ENCODE measurements around the gene CERS2. TPM values are rescaled to one million over a fixed set of nuclear protein-coding genes. Genes with fewer than 3 reads are reported as not detected.
A peak's percentile ranks its signal among the peaks of the same experiment; 100 is the strongest.

Gene CERS2
- total RNA-seq, 1 experiment from 2014 or later: 113 TPM

- Histone ChIP-seq H3K36me3 (ENCODE audit: low read depth) (no peaks in the 10 kb centered on the region), H3K27me3 (ENCODE audit: insufficient read depth, low read depth) (no peaks in the 10 kb centered on the region), H3K79me2 (ENCODE audit: low read depth) (peaks cover 19% of the 10 kb centered on the region; the same call in 1 of the 2 replicates), H3K9me3 (ENCODE audit: insufficient read depth, low read depth) (no peaks in the 10 kb centered on the region), H3K4me1 (replicated peaks; ENCODE audit: insufficient read depth) (peaks cover 88% of the 10 kb centered on the region), H3K27ac (peak within 1 kb of the TSS; percentile 77), H2AFZ (peak within 1 kb of the TSS; percentile 78), H3K9me2 (ENCODE audit: insufficient read depth) (no peaks in the 10 kb centered on the region), H4K20me1 (ENCODE audit: insufficient read depth) (no peaks in the 10 kb centered on the region), H3F3A (ENCODE audit: insufficient read depth, low read depth) (peaks cover 55% of the 10 kb centered on the region), H3K4me3 (peak within 1 kb of the TSS; percentile 40; the same call in 1 of the 2 replicates), H3K4me2 (peak within 1 kb of the TSS; percentile 78)
- ChIA-PET CTCF (interaction anchor here (0.6 to 2.3 kb wide), 6 partner anchors 13 to 422 kb away, joined by 3 to 15 read pairs (median 5); partner anchors contain the start of gene MINDY1), POLR2A (ENCODE audit: unreplicated experiment) (interaction anchor here (0.6 to 1.7 kb wide), 8 partner anchors 24 to 751 kb away, joined by 3 to 22 read pairs (median 4); partner anchors contain the start of gene MINDY1)
- intact Hi-C loops (cut with micrococcal nuclease; ENCODE audit: unreplicated experiment): loop anchor here (1.0 kb wide), 1 partner anchor 11 kb away; no protein-coding TSS in a partner anchor
- no peak for TF ChIP-seq EZH2 (IDR thresholded peaks at IDR 0.05; ENCODE audit: low read depth)
- TF ChIP-seq, protein P1, sequence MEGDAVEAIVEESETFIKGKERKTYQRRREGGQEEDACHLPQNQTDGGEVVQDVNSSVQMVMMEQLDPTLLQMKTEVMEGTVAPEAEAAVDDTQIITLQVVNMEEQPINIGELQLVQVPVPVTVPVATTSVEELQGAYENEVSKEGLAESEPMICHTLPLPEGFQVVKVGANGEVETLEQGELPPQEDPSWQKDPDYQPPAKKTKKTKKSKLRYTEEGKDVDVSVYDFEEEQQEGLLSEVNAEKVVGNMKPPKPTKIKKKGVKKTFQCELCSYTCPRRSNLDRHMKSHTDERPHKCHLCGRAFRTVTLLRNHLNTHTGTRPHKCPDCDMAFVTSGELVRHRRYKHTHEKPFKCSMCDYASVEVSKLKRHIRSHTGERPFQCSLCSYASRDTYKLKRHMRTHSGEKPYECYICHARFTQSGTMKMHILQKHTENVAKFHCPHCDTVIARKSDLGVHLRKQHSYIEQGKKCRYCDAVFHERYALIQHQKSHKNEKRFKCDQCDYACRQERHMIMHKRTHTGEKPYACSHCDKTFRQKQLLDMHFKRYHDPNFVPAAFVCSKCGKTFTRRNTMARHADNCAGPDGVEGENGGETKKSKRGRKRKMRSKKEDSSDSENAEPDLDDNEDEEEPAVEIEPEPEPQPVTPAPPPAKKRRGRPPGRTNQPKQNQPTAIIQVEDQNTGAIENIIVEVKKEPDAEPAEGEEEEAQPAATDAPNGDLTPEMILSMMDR (conservative IDR thresholded peaks at IDR 0.05): no peak
- DNase-seq: peak; percentile 73 to 77
- no TSS peak for BruUV-seq (replicated peaks)
Measured at GRCh38 chr1:150981805-150982712, 7.4 kb upstream of the CERS2 start, which contains the start of gene ANXA9. TSS of gene ANXA9 (plus strand) at chr1:150982292. CDS start at chr1:150983106, 814 bp downstream.

GRCh38 chr1:150981177-150981804, 6.7 kb upstream of the CERS2 start:
- H2AFZ ChIP-seq: peak overlapping the region; percentile 78
- peak; percentile 84 to 87 for DNase-seq
- peaks cover 95% of the 10 kb centered on the region for H3K4me1 ChIP-seq (replicated peaks; ENCODE audit: insufficient read depth)
- no peaks in the 10 kb centered on the region for H3K9me2 ChIP-seq (ENCODE audit: insufficient read depth)
- H3K4me3 ChIP-seq: peak overlapping the region; percentile 40; the same call in 1 of the 2 replicates
- no peaks in the 10 kb centered on the region for H3K9me3 ChIP-seq (ENCODE audit: insufficient read depth, low read depth)
- peak overlapping the region; percentile 78 for H3K4me2 ChIP-seq
- no TSS peak for BruUV-seq (replicated peaks)
- H3K27ac ChIP-seq: peak overlapping the region; percentile 77
- peaks cover 63% of the 10 kb centered on the region for H3F3A ChIP-seq (ENCODE audit: insufficient read depth, low read depth)
- intact Hi-C loops (cut with micrococcal nuclease; ENCODE audit: unreplicated experiment): no loop called here
- H3K27me3 ChIP-seq (ENCODE audit: insufficient read depth, low read depth): no peaks in the 10 kb centered on the region
- no peaks in the 10 kb centered on the region for H3K36me3 ChIP-seq (ENCODE audit: low read depth)
- H3K79me2 ChIP-seq (ENCODE audit: low read depth): peaks cover 19% of the 10 kb centered on the region; the same call in 1 of the 2 replicates
- H4K20me1 ChIP-seq (ENCODE audit: insufficient read depth): no peaks in the 10 kb centered on the region
- CTCF ChIA-PET: interaction anchor here (0.6 to 2.3 kb wide), 6 partner anchors 14 to 421 kb away, joined by 3 to 15 read pairs (median 5); partner anchors contain the start of gene MINDY1
- no peak for TF ChIP-seq EZH2 (IDR thresholded peaks at IDR 0.05; ENCODE audit: low read depth)
- TF ChIP-seq, protein P1 (conservative IDR thresholded peaks at IDR 0.05): no peak
- POLR2A ChIA-PET (ENCODE audit: unreplicated experiment): interaction anchor here (0.5 to 1.7 kb wide), 9 partner anchors 17 to 751 kb away, joined by 3 to 22 read pairs (median 4); partner anchors contain the start of gene MINDY1

All from PC-9 (cell line).